GM18498 (cell line): ENCODE data around the gene C1orf35.

Source experiments
- ATAC-seq: cut with Tn5 transposase; IDR thresholded peaks from one replicate; pipeline ENCODE4 v1.9.1; 2021; ENCODE audit warnings: mild to moderate bottlenecking, moderate library complexity; ENCODE audit not compliant: unreplicated experiment

The C1orf35 gene

GRCh38 chr1:228082214-228082917 is 20.8 kb downstream of the C1orf35 start, which contains the start of gene ARF1:
TSS of gene ARF1 (plus strand) at chr1:228082708. CDS start at chr1:228097115, 14,407 bp downstream.
- ATAC-seq = peak; percentile 75

DNA sequence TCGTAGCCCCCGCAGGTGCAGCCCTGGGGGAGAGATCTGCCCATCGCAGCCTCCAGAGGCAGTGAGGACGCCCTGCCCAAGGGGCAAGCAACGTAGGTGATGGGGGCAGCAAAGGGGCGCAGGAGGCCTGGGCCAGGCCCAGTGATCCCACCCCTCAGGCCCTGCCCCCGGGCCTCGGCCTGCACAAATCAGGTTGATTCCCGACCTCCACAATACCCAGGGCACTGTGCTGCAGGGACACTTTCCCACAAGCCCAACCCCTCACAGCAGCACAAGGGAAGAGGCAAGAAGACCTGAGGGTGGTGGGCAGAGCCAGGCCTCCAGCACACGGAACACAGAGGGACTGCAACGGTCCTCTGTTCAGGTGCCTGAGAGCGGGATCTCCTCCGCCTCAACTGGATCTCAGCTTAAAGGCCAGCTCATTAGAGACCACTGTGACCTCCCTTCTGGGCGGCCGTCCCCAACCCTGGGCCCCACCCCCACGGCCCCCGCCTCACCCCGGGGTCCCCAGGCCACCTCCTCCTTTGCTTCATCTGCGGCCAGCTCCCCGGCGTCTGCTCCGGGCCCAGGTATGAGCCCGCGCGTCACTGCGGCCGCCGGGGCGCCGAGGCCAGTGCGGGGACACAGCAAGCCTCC is 21.4 kb downstream of the C1orf35 start:
- peak; percentile 29 for ATAC-seq

- no peak for ATAC-seq
These were observed 22.0 kb downstream of the C1orf35 start for GRCh38 chr1:228081144-228081543.

DNA sequence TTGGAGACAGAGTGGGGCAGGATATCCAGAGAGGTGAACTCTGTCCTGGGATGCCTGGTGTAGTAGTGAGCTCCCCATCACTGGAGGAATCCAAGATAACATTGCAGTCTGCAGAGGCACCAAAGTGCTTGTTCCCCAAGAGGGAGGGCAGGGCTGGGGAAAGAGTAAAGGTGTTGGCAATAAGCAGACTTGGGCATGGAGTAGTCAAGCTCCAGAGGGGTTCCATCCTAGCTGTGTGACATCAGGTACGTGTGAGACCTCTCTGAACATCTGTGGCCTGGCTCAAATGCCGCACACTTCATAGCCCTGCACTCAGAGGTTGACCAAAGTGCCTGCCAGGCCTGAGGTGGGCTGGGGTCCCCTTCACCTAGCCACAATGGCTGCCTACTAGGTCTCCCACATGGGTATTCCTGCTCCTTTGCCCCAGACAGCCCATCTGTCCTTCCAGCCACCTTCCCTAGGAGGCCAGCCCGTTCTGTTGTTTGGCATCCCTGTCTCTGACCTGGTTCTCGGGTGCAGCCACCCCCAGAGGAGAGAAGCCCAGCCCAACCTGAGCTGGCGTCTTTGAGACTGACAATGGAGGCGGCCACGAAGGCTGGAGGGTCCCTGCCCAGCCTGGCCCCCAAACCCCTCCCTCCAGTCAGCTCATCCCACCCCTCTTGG is 23.4 kb downstream of the C1orf35 start:
- ATAC-seq = no peak

DNA sequence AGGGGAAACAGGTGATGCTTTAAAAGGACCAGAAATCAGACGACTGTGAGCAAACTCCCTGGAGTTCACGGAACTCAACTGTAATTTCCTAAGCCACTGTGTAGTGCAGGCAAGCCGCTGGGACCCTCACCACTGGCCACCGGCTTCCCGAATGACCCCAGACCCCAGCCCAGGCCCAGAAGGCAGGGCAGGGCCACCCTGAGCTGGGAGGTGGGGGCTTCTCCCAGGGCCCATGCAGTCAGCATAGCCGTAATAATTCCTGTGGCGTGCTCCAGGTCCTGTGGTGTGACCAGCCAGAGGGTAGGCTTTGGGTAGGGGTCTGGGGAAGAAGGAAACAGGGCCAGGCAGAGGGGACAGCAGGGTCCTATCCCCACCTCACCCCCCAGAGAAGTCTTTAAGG is 24.1 kb downstream of the C1orf35 start:
- ATAC-seq = no peak

- ATAC-seq = no peak
These were observed 25.4 kb downstream of the C1orf35 start for GRCh38 chr1:228077565-228078330.

DNA sequence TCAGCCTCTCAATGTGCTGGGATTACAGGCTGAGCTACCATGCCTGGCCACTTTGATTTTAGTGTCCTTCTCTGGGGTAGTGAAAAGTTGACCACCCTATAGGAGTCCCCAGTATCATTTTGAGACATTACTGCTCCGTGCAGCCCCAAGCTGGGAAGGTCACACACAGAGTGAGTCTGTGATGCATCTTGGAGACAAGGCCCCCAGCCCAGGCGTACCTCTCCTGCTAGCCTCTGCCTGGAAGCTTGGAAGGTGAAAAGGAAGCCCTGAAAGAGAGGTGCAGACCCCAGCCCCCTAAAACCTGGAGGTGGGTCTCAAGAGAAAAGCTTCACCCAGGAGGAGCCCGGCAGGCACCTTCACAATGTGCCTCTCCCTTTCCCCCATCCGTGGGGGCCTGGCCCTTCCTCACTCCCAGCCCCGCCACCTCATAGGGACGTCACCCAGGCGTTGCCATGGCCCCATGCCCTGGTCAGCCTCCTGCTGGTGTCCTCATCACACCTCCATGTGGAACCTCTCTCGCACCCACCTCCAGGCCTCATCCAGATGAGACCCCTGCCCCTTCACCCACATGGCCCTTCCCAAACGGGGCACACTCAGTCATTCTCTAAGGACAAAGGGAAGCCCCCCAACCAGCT is 26.2 kb downstream of the C1orf35 start:
- ATAC-seq = no peak

DNA sequence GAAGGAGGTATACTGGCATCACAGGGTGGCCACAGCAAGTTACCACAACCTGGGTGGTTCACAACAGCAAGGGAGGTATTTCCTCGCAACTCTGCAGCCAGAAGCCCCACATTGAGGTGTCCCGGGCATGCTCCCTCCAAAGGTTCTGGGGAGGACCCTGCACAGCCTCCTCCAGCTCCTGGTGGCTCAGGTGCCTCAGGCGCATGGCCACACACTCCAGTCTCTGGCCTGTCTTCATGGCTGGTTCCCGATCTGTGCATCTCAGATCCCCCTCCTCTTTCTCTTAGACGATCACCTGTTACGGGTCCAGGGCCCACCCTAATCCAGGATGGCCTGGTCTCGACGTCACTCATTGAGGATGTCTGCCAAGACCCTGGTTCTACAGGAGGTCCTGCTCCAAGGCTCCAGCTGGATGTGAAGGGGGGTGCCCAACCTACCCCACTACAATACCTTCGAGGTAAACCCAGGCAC is 27.3 kb downstream of the C1orf35 start:
- ATAC-seq = no peak

GRCh38 chr1:228074954-228075730 is 28.0 kb downstream of the C1orf35 start:
- ATAC-seq = no peak

DNA sequence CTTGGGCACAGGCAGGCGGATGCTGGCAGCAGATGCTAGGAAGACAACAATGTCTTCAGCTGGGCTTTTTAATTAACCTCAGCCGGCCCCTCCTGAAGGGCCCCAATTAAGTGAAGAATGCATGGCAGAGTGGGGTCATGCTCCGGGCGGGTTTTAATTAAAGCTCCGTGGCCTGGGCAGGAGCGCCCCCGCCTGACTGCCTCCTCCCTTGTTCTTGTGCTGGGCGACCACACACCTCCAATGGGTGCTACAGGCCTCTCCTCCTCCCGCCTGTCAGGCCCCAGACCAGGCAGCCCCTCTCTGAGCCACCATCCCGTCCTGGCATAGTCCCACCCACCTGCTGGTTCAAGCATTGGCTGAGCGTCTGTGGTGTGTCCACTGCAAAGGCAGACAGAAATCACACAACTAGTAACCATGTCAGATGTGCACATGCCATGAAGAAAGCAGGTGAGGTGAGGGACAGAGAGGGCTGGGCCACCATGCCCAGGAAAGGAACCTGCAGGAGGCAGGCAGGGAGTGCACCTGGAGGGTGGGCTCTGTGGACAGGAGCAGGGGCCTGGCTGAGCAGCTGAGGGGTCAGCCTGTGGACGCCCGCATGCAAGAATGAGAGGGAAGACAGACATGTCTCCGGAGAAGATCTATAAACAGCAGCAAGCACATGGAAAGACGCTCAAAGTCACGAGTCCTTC is 29.1 kb downstream of the C1orf35 start:
- no peak for ATAC-seq

DNA sequence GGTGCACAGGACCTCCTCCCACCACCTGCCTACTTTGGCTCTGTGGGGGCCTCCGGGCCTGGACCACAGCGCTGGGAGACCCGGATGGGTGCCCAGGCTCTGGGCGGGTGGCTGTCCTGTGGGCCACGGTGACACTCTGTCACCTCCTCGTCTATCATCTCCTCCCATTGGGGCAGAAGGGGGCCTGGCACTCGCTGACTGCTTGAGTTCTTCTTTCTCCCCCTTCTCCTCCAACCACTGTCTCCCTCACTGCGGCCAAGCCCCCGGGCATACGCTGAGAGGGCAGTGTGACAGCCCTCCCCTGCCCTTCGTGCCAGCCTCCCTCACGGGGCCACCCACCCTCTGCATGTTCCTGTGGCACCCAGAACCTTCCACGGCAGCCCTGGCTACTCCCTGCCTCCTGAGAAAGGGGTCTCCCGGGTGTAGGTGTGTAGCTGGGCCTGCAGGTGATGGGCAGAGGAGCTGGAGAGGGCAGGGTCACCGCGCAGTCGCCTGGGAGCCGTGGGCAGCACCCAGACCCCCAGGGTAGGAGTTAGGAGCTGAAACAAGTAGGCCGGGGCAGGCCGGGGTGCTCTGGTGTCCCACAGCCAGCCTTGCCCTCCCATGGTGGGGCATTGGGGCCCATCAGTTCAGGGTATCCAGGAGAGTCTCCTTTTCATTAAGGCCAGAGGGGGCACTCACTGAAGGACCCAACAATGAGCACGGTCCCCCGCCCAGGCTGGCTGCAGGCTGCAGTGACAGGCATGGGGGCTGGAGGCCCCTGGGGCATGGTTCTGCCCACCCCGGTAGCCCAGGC is 29.9 kb downstream of the C1orf35 start:
- no peak for ATAC-seq

- ATAC-seq = no peak
These were observed 30.5 kb downstream of the C1orf35 start for GRCh38 chr1:228072658-228073043.

DNA sequence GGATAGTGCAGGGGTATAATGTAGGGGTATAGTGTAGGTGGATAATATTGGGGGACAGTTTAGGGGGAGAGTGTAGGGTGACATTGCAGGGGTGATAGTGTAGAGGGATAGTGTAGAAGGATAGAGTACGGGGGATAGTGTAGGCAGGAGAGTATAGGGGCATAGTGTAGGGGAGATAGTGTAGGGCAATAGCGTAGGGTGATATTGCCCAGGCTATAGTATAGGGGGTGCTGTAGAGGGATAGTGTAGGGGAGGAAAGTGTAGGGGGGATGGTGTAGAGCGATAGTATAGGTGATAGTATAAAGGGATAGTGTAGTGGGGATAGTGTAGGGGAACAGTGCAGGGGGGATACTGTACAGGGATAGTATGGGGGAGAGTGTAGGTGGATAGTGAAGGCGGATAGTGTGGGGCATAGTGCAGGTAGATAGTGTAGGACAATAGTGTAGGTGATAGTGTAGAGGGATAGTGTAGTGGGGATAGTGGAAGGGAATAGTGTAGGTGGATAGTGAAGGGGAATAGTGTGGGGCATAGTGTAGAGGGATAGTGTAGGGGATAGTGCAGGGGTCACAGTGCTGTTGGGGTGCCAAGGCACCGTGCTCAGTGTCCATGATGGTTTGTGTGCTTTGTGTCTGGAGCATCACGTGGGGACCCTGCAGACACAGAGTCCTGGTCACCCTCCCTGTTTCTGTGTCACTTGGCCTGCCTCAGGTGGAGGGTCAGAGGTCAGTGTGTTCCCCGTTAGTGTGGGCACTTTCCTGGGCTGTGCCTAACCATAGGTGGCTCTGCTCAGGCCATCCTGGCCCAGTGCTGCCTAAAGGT is 31.1 kb downstream of the C1orf35 start:
- no peak for ATAC-seq

GRCh38 chr1:228070851-228071250 is 32.3 kb downstream of the C1orf35 start:
- ATAC-seq = no peak

GRCh38 chr1:228070173-228070572 is 33.0 kb downstream of the C1orf35 start:
- no peak for ATAC-seq

DNA sequence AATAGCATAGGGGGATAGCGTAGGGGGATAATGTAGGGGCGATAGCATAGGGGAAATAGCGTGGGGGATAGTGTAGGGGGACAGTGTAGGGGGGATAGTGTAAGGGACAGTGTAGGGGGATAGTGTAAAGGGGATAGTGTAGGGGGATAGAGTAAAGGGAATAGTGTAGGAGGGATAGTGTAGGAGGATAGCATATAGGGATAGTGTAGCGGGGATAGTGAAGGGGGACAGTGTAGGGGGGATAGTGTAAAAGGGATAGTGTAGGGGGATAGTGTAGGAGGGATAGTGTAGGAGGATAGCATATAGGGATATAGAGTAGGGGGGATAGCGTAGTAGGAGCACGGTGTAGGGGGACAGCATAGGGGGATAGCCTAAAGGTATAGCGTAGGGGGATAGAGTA is 34.8 kb downstream of the C1orf35 start:
- ATAC-seq = no peak

DNA sequence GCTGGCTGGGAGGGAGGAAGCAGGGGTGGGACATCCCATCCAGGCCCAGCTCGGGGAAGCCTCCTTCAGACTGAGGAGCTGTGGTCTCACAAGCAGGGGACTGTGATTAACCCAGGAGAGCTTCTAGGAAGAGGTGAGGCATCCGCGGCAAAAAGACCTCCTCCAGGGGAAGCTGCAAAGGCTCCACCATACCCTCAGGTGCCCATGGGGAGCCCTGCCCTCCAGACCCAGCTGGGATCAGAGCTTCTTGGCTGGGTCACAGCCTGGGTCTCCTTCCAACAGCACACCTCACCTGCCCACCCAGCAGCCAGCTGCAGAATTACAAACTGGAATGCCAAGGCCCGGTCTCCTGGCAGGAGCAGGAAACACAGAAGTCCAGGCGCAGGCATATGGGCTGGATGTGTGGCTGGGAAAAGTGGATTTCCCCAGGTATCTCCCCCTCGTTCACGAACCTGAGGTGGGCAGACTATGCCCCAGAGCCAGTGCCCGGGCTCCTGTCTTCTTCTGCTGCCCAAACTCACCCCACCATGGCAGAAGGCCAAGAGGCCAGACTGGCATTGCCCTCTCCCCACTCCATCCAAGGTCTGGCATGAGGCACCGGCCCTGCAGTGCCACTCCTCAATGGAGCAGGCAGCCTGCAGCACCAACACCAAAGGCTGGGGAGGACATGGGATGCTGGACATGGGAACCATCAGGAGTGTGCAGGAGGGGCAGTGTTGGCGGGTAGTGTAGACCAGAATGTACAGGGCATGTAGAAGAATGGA is 36.1 kb downstream of the C1orf35 start:
- ATAC-seq = no peak
